Uterus (tissue), 4 donors: ENCODE measurements around the gene DPH5. TPM values are rescaled to one million over a fixed set of nuclear protein-coding genes. Genes with fewer than 3 reads are reported as not detected.

Experiments
- DNase-seq, 2 donors: peaks; one replicate each; pipeline ENCODE4 v3.0.0-alpha.2; 2019 to 2020
- H3K27ac ChIP-seq, 2 donors: fragments of 200-600 bp; sonication (generic); 1 replicate in 1 of 2; 2 replicates in 1 of 2; pipeline ENCODE4 v1.5.1; 2016 to 2018
- H3K27me3 ChIP-seq, 2 donors: fragments of 200-600 bp; sonication (generic); one replicate each; pipeline ENCODE4 v1.5.1; 2018 to 2019; ENCODE audit warnings: control low read depth in 1 of 2
- H3K36me3 ChIP-seq, 2 donors: fragments of 200-600 bp; sonication (generic); one replicate each; pipeline ENCODE4 v1.5.1; 2019; ENCODE audit warnings: control low read depth in 1 of 2
- H3K4me1 ChIP-seq, 2 donors: fragments of 200-600 bp; sonication (generic); one replicate each; pipeline ENCODE4 v1.5.1; 2018 to 2019; ENCODE audit warnings: control low read depth in 1 of 2
- H3K4me3 ChIP-seq, 2 donors: fragments of 200-600 bp; sonication (generic); 1 replicate in 1 of 2; 2 replicates in 1 of 2; pipeline ENCODE4 v1.5.1; 2018 to 2019; ENCODE audit warnings: mild to moderate bottlenecking in 1 of 2
- H3K9me3 ChIP-seq, 2 donors: fragments of 200-600 bp; sonication (generic); one replicate each; pipeline ENCODE4 v1.5.1; 2019; ENCODE audit warnings: control low read depth in 1 of 2
- POLR2A ChIP-seq, 2 donors: fragments of 450-650 bp; IDR thresholded peaks; one replicate each; pipeline ENCODE4 v1.6.1; 2016; ENCODE audit warnings: antibody characterized with exemption in 2 of 2, mild to moderate bottlenecking in 1 of 2, moderate library complexity in 1 of 2
- intact Hi-C: fragments of 100-400 bp; cut with DNase I; formaldehyde crosslinking; loops from one replicate; pipeline ENCODE4 v1.15.1; 2023; ENCODE audit warnings: low total_unique reads
- total RNA-seq, 4 donors: library from RNA; depleted of rRNA in 3 of 4; stranded (reverse); fragments of >200 nt in 3 of 4; gene quantifications; one replicate each; pipeline versions ENCODE4 v1.1.0 to v1.2.4, GENCODE V29; 2014 to 2023
- TF ChIP-seq, protein P1 (sequence below), 4 experiments: fragments of 200-600 bp in 2 of 4; fragments of 450-650 bp in 2 of 4; sonication (generic) in 2 of 4; IDR thresholded peaks; one replicate each; pipeline ENCODE4 v1.5.1; 2016 to 2019; ENCODE audit warnings: antibody characterized with exemption in 4 of 4, mild to moderate bottlenecking in 2 of 4, moderate library complexity in 1 of 4
- donor health status: DM: yes; HTN: yes; CAD: no.

The DPH5 gene
- total RNA-seq, 4 donors from 2014 or later, result 5.6 to 46.8 (median 21.6) TPM

DNA sequence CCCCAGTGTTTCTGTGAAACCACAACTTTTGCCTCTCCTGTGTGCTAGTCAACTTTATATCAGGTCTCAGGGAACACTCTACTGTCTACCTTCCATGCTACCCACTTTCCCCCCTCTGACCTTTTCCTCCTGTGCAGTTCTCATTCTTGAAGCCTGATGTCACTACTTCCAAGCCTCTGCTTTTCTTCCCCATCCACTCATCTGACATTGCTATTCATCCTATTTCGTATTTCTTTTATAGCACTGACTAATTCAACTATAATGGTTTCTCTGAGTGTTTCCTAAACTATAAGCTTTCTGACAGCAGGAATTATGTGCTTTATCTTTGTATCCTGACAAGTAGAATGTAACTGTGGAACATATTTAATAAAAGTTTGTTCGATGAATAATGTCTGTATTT, 18.2 kb upstream of the DPH5 start:
- DNase-seq, result no peak
- Histone ChIP-seq H3K27ac (no peak overlapping the region), H3K4me3 (no peak overlapping the region), H3K4me1 (no peaks in the 10 kb centered on the region), H3K27me3 (no peaks in the 10 kb centered on the region), H3K9me3 (no peaks in the 10 kb centered on the region), H3K36me3 (no peaks in the 10 kb centered on the region)
- intact Hi-C loops, result no loop called here
- TF ChIP-seq, protein P1, sequence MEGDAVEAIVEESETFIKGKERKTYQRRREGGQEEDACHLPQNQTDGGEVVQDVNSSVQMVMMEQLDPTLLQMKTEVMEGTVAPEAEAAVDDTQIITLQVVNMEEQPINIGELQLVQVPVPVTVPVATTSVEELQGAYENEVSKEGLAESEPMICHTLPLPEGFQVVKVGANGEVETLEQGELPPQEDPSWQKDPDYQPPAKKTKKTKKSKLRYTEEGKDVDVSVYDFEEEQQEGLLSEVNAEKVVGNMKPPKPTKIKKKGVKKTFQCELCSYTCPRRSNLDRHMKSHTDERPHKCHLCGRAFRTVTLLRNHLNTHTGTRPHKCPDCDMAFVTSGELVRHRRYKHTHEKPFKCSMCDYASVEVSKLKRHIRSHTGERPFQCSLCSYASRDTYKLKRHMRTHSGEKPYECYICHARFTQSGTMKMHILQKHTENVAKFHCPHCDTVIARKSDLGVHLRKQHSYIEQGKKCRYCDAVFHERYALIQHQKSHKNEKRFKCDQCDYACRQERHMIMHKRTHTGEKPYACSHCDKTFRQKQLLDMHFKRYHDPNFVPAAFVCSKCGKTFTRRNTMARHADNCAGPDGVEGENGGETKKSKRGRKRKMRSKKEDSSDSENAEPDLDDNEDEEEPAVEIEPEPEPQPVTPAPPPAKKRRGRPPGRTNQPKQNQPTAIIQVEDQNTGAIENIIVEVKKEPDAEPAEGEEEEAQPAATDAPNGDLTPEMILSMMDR (IDR thresholded peaks at IDR 0.05), result no peak
- no peak for TF ChIP-seq POLR2A (IDR thresholded peaks at IDR 0.05)

DNA sequence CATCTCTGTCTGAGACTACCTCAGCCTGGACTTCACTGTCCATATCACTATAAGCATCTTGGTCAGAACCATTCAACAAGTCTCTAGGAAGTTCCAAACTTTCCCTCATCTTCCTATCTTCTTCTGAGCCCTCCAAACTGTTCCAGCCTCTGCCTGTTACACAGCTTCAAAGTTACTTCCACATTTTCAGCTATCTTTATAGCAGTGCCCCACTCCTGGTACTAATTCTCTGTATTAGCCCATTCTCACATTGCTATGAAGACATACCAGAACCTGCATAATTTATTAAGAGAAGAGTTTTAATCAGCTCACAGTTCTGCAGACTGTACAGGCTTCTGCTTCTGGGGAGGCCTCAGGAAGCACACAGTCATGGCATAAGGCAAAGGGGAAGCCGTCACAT, 15.7 kb upstream of the DPH5 start:
- DNase-seq, result no peak
- H3K4me3 ChIP-seq, result no peak overlapping the region
- no peaks in the 10 kb centered on the region for H3K9me3 ChIP-seq
- no peaks in the 10 kb centered on the region for H3K27me3 ChIP-seq
- no peak overlapping the region for H3K27ac ChIP-seq
- no peak for TF ChIP-seq POLR2A (IDR thresholded peaks at IDR 0.05)
- TF ChIP-seq, protein P1 (IDR thresholded peaks at IDR 0.05), result no peak
- intact Hi-C loops, result no loop called here
- no peaks in the 10 kb centered on the region for H3K4me1 ChIP-seq
- no peaks in the 10 kb centered on the region for H3K36me3 ChIP-seq

DNA sequence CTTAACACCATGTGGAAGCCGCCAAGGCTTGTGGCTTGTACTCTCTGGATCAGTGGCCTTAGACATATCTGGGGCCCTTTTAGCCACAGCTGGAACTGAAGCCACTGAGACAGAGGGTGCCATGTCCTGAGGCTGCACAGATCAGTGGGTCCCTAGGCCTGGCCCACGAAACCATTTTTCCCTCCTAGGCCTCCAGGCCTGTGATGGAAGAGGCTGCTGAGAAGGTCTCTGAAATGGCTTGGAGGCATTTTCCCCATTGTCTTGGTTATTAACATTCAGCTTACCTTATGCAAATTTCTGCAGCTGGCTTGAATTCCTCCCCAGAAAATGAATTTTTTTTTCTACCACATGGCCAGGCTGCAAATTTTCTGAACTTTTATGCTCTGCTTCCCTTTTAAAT, 15.1 kb upstream of the DPH5 start:
- H3K27me3 ChIP-seq, result no peaks in the 10 kb centered on the region
- H3K36me3 ChIP-seq, result no peaks in the 10 kb centered on the region
- no peaks in the 10 kb centered on the region for H3K9me3 ChIP-seq
- H3K4me1 ChIP-seq, result no peaks in the 10 kb centered on the region
- intact Hi-C loops, result no loop called here
- H3K27ac ChIP-seq, result no peak overlapping the region
- no peak for DNase-seq
- no peak for TF ChIP-seq POLR2A (IDR thresholded peaks at IDR 0.05)
- TF ChIP-seq, protein P1 (IDR thresholded peaks at IDR 0.05), result no peak
- H3K4me3 ChIP-seq, result no peak overlapping the region

DNA sequence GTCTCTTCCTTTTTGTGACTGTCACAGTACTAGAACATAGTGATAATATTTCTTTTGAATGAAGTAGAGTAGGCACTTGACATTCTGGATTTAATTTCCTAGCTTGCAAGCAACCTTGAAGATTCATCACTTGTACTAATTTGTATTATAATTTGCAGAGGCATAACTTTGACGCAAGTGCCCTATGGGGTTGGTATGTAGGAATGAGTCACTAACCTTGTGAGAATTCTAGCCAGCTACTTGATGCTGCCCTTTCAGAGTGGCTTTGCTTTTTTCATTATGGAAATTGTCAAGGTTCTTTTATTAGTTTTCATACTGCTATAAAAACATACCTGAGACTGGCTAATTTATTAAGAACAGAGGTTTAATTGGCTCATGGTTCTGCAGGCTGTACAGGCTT, 13.7 kb upstream of the DPH5 start:
- DNase-seq, result no peak
- H3K27me3 ChIP-seq, result no peaks in the 10 kb centered on the region
- peaks cover 0 to under 1% of the 10 kb centered on the region in 2 donors for H3K4me1 ChIP-seq
- H3K36me3 ChIP-seq, result no peaks in the 10 kb centered on the region
- intact Hi-C loops, result no loop called here
- H3K27ac ChIP-seq, result no peak overlapping the region
- H3K9me3 ChIP-seq, result no peaks in the 10 kb centered on the region
- no peak for TF ChIP-seq POLR2A (IDR thresholded peaks at IDR 0.05)
- TF ChIP-seq, protein P1 (IDR thresholded peaks at IDR 0.05), result no peak
- H3K4me3 ChIP-seq, result no peak overlapping the region

DNA sequence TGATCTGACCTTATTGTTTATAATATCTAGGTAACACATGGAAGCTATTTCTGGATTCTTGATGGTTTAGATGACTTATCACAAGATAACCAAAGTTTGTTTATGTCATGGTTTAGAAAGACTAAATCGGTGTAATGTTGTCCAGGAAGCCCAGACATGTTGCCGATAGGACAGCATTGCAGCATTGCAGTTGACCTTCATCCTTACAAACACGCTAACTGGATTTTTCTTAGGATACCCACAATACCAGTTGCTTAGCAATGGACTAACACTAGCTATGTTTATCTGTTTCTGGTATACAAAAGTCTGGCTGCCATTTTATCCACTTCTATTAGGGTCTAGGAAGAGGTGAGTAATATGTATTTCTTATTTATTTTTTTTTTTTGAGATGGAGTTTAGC, 11.7 kb upstream of the DPH5 start:
- Histone ChIP-seq H3K4me3 (no peak overlapping the region), H3K36me3 (no peaks in the 10 kb centered on the region), H3K9me3 (no peaks in the 10 kb centered on the region), H3K27me3 (no peaks in the 10 kb centered on the region), H3K4me1 (peaks cover 0 to 3% of the 10 kb centered on the region in 2 donors), H3K27ac (no peak overlapping the region)
- DNase-seq, result no peak
- intact Hi-C loops, result no loop called here
- TF ChIP-seq POLR2A (IDR thresholded peaks at IDR 0.05), result no peak
- TF ChIP-seq, protein P1 (IDR thresholded peaks at IDR 0.05), result no peak
